OCI-LY1 (cell line): Measurements from ENCODE around the gene HOXD3.

Experiments used
- CTCF ChIP-seq: fragments of 200-600 bp; sonication (generic), shearing (Covaris generic); IDR thresholded peaks from 2 replicates; pipeline ENCODE4 v1.5.1; 2017; ENCODE audit warnings: mild to moderate bottlenecking, antibody characterized with exemption, low read length, moderate library complexity, mixed read lengths
- EZH2 ChIP-seq: fragments of 200-600 bp; sonication (generic), shearing (Covaris generic); IDR thresholded peaks from 2 replicates; pipeline ENCODE4 v1.8.0; 2017; ENCODE audit warnings: borderline replicate concordance, mixed run types, mild to moderate bottlenecking, antibody characterized with exemption, low read length, moderate library complexity, mixed read lengths

GRCh38 chr2:176124110-176124946 lies 32.8 kb upstream of the HOXD3 start:
- TF ChIP-seq CTCF (no peak), EZH2 (no peak)
